Cardiac septum (tissue), 1 donor: ENCODE data around the gene SAMD1. TPM values are rescaled to one million over a fixed set of nuclear protein-coding genes. Genes with fewer than 3 reads are reported as not detected.

Source experiments
- DNase-seq: peaks from one replicate; pipeline ENCODE4 v3.0.0-alpha.2; 2020; ENCODE audit warnings: low spot score
- intact Hi-C: fragments of 100-400 bp; cut with DNase I; formaldehyde crosslinking; loops from one replicate; pipeline ENCODE4 v1.14.0; 2022
- total RNA-seq: library from RNA; stranded (reverse); fragmentation: NEBNext Ultra II Directional; extraction: Animal tissue kit (Norgen Biotek cat#: 25700); gene quantifications from one replicate; pipeline ENCODE4 v1.2.1, GENCODE V29; 2021
- donor health status: DM: no; HTN: no; CAD: no.

The SAMD1 gene
- total RNA-seq, 1 donor from 2014 or later: 41.8 TPM

- no peak for DNase-seq
- intact Hi-C loops: loop anchor here (2.0 to 5.0 kb wide), 2 partner anchors 20 to 44 kb away; partner anchors contain the start of gene ASF1B
These were observed 2.7 kb upstream of the SAMD1 start for GRCh38 chr19:14093117-14093823.

- no peak for DNase-seq
- intact Hi-C loops: loop anchor here (2.0 to 5.0 kb wide), 2 partner anchors 21 to 45 kb away; partner anchors contain the start of gene ASF1B
These were observed 1.4 kb upstream of the SAMD1 start for GRCh38 chr19:14091813-14092462.

- DNase-seq: no peak
- intact Hi-C loops: loop anchor here (5.0 kb wide), 1 partner anchor 46 kb away; the partner anchor contains the start of gene ASF1B
These were observed 696 bp upstream of the SAMD1 start for GRCh38 chr19:14091081-14091812.

GRCh38 chr19:14089662-14090508 lies 666 bp downstream of the SAMD1 start:
- intact Hi-C loops: loop anchor here (5.0 kb wide), 1 partner anchor 47 kb away; the partner anchor contains the start of gene ASF1B
- no peak for DNase-seq

- no peak for DNase-seq
- intact Hi-C loops: no loop called here
These were observed 1.2 kb downstream of the SAMD1 start for GRCh38 chr19:14089412-14089661.

GRCh38 chr19:14088634-14089411 lies 1.7 kb downstream of the SAMD1 start:
- DNase-seq: no peak
- intact Hi-C loops: no loop called here

GRCh38 chr19:14086098-14086497 lies 4.5 kb downstream of the SAMD1 start:
- intact Hi-C loops: no loop called here
- no peak for DNase-seq

GRCh38 chr19:14085309-14085995 lies 5.1 kb downstream of the SAMD1 start, which contains the start of gene C19orf67:
Gene C19orf67 (minus strand): TSS chr19:14085783. CDS start chr19:14085627, 156 bp downstream.
- DNase-seq: no peak
- intact Hi-C loops: no loop called here

- DNase-seq: no peak
- intact Hi-C loops: loop anchor here (5.0 kb wide), 1 partner anchor 35 kb away; the partner anchor contains the start of gene PRKACA
These were observed 7.9 kb downstream of the SAMD1 start for GRCh38 chr19:14082675-14082960.

- intact Hi-C loops: loop anchor here (5.0 kb wide), 1 partner anchor 35 kb away; the partner anchor contains the start of gene PRKACA
- DNase-seq: no peak
These were observed 8.5 kb downstream of the SAMD1 start for GRCh38 chr19:14081797-14082674.

- peak; percentile 99 for DNase-seq
- intact Hi-C loops: loop anchor here (5.0 kb wide), 1 partner anchor 36 kb away; the partner anchor contains the start of gene PRKACA
These were observed 9.4 kb downstream of the SAMD1 start for GRCh38 chr19:14080887-14081796.

GRCh38 chr19:14078411-14078810 lies 12.1 kb downstream of the SAMD1 start:
- intact Hi-C loops: loop anchor here (10.0 kb wide), 2 partner anchors 266 to 294 kb away; no protein-coding TSS in a partner anchor
- DNase-seq: no peak

GRCh38 chr19:14073925-14074838 lies 16.4 kb downstream of the SAMD1 start:
- intact Hi-C loops: loop anchor here (2.0 to 10.0 kb wide), 3 partner anchors 63 to 289 kb away; partner anchors contain the start of gene ASF1B
- DNase-seq: no peak

GRCh38 chr19:14073261-14073924 lies 17.2 kb downstream of the SAMD1 start:
- DNase-seq: peak; percentile 89

More at GRCh38 chr19:14073261-14073924, 17.2 kb downstream of the SAMD1 start:
- intact Hi-C loops: loop anchor here (2.0 to 10.0 kb wide), 3 partner anchors 63 to 289 kb away; partner anchors contain the start of gene ASF1B
